ENCODE measurements around the gene COPG1. TPM values are rescaled to one million over a fixed set of nuclear protein-coding genes. Genes with fewer than 3 reads are reported as not detected.

Gene COPG1
- total RNA-seq, 1 experiment from 2014 or later: 157 TPM

DNA sequence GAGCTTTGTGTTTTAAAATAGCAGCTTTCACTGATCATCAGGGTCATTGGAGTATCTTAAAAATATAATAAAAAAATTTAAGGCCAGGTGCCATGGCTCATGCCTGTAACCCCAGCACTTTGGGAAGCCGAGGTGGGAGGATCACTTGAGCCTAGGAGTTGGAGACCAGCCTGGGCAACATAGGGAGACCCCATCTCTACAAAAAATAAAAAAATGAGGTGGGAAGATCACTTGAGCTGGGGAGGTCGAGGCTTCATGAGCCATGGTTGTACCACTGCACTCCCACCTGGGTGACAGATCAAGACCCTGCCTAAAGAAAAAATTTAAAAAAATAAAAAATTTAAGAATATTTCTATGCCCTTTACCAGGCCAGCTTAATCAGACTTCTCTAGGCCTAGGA, 30.8 kb downstream of the COPG1 start:
- CTCF ChIA-PET: no interaction called here

GRCh38 chr3:129281726-129282125, 32.3 kb downstream of the COPG1 start:
- ChIA-PET POLR2A (ENCODE audit: low non-redundant PET) (no interaction called here), CTCF (no interaction called here)
- Histone ChIP-seq H3K9me3 (ENCODE audit: low read depth, low read length, poor library complexity, severe bottlenecking) (no peaks in the 10 kb centered on the region), H3K36me3 (ENCODE audit: insufficient read depth, low read length, poor library complexity, severe bottlenecking) (peaks cover 9% of the 10 kb centered on the region), H3K4me3 (ENCODE audit: low read depth, low read length, poor library complexity, severe bottlenecking) (no peak overlapping the region), H3K27ac (ENCODE audit: low read depth, low read length, poor library complexity, severe bottlenecking) (no peak overlapping the region), H3K27me3 (replicated peaks; ENCODE audit: insufficient read depth, low read depth, low read length, poor library complexity) (no peaks in the 10 kb centered on the region), H3K4me1 (ENCODE audit: insufficient read depth, low read length, poor library complexity, severe bottlenecking) (peaks cover 17% of the 10 kb centered on the region)
- TF ChIP-seq, protein P1, sequence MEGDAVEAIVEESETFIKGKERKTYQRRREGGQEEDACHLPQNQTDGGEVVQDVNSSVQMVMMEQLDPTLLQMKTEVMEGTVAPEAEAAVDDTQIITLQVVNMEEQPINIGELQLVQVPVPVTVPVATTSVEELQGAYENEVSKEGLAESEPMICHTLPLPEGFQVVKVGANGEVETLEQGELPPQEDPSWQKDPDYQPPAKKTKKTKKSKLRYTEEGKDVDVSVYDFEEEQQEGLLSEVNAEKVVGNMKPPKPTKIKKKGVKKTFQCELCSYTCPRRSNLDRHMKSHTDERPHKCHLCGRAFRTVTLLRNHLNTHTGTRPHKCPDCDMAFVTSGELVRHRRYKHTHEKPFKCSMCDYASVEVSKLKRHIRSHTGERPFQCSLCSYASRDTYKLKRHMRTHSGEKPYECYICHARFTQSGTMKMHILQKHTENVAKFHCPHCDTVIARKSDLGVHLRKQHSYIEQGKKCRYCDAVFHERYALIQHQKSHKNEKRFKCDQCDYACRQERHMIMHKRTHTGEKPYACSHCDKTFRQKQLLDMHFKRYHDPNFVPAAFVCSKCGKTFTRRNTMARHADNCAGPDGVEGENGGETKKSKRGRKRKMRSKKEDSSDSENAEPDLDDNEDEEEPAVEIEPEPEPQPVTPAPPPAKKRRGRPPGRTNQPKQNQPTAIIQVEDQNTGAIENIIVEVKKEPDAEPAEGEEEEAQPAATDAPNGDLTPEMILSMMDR (conservative IDR thresholded peaks at IDR 0.05; ENCODE audit: low read depth, low read length): no peak
- TF ChIP-seq EZH2 (IDR thresholded peaks at IDR 0.05; ENCODE audit: borderline replicate concordance, low read depth, low read length, poor library complexity, severe bottlenecking): no peak
- BruUV-seq (replicated peaks): no TSS peak
- DNase-seq (ENCODE audit: low spot score): no peak
- intact Hi-C loops (cut with micrococcal nuclease; ENCODE audit: unreplicated experiment): no loop called here

More for the DNA sequence above, 30.8 kb downstream of the COPG1 start:
- TF ChIP-seq EZH2 (IDR thresholded peaks at IDR 0.05; ENCODE audit: borderline replicate concordance, low read depth, low read length, poor library complexity, severe bottlenecking): no peak
- TF ChIP-seq, protein P1 (conservative IDR thresholded peaks at IDR 0.05; ENCODE audit: low read depth, low read length): no peak
- Histone ChIP-seq H3K27me3 (replicated peaks; ENCODE audit: insufficient read depth, low read depth, low read length, poor library complexity) (no peaks in the 10 kb centered on the region), H3K4me1 (ENCODE audit: insufficient read depth, low read length, poor library complexity, severe bottlenecking) (peaks cover 17% of the 10 kb centered on the region), H3K4me3 (ENCODE audit: low read depth, low read length, poor library complexity, severe bottlenecking) (peak overlapping the region; percentile 93), H3K36me3 (ENCODE audit: insufficient read depth, low read length, poor library complexity, severe bottlenecking) (peaks cover 19% of the 10 kb centered on the region), H3K9me3 (ENCODE audit: low read depth, low read length, poor library complexity, severe bottlenecking) (no peaks in the 10 kb centered on the region), H3K27ac (ENCODE audit: low read depth, low read length, poor library complexity, severe bottlenecking) (no peak overlapping the region)
- no peak for DNase-seq (ENCODE audit: low spot score)
- no TSS peak for BruUV-seq (replicated peaks)
- intact Hi-C loops (cut with micrococcal nuclease; ENCODE audit: unreplicated experiment): no loop called here
- POLR2A ChIA-PET (ENCODE audit: low non-redundant PET): no interaction called here

DNA sequence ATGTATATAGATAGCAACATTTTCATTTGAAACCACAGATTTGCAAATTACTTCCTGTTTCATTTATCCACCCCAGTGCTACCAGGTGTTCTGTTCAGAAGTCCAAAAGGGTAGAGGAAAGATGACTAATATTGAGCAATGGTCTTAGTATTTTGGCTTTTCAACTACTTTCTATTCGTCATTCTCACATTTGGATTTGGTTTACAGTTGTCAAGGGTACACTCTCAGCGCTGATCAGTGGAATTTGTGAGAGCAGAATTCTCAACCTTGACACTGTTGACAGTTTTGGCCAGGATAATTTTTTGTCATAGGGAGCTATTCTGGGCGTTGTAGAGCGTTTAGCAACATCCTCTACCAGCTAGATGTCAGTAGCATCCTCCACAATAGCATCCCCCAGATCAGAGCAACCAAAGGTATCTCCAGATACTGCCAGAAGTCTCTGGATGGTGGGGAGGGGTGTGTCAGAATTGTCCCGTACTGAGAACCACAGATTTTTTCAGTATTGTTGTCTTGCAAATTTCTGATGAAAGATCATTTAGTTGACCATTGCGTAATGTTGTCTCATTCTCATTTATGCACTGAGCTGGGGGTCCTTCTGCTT, 33.4 kb downstream of the COPG1 start:
- no peak for TF ChIP-seq EZH2 (IDR thresholded peaks at IDR 0.05; ENCODE audit: borderline replicate concordance, low read depth, low read length, poor library complexity, severe bottlenecking)
- Histone ChIP-seq H3K27ac (ENCODE audit: low read depth, low read length, poor library complexity, severe bottlenecking) (no peak overlapping the region), H3K9me3 (ENCODE audit: low read depth, low read length, poor library complexity, severe bottlenecking) (no peaks in the 10 kb centered on the region), H3K4me1 (ENCODE audit: insufficient read depth, low read length, poor library complexity, severe bottlenecking) (peaks cover 14% of the 10 kb centered on the region), H3K4me3 (ENCODE audit: low read depth, low read length, poor library complexity, severe bottlenecking) (no peak overlapping the region), H3K27me3 (replicated peaks; ENCODE audit: insufficient read depth, low read depth, low read length, poor library complexity) (no peaks in the 10 kb centered on the region), H3K36me3 (ENCODE audit: insufficient read depth, low read length, poor library complexity, severe bottlenecking) (peaks cover under 1% of the 10 kb centered on the region)
- no TSS peak for BruUV-seq (replicated peaks)
- DNase-seq (ENCODE audit: low spot score): peak; percentile 46
- intact Hi-C loops (cut with micrococcal nuclease; ENCODE audit: unreplicated experiment): no loop called here
- POLR2A ChIA-PET (ENCODE audit: low non-redundant PET): no interaction called here
- CTCF ChIA-PET: interaction anchor here (0.7 kb wide), 1 partner anchor 17 kb away, joined by 6 read pairs; no protein-coding TSS in a partner anchor

DNA sequence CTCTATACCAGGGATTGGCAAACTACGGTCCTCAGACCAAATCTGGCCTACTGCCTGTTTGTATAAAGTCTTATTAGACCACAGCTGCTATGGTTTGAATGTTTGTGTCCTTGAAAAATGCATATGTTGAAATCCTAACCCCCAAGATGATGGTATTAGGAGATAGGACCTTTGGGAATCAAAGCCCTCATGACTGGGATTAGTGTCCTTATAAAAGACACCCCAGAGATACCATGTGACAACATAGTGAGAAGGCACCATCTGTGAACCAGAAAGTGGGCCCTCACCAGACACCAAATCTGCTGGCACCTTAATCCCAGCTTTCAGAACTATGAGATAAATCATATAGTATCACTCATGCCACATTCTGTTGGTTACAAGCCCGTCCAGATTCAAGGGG, 36.7 kb downstream of the COPG1 start:
- intact Hi-C loops (cut with micrococcal nuclease; ENCODE audit: unreplicated experiment): no loop called here
- BruUV-seq (replicated peaks): no TSS peak
- DNase-seq (ENCODE audit: low spot score): no peak
- ChIA-PET POLR2A (ENCODE audit: low non-redundant PET) (interaction anchor here (0.6 kb wide), 1 partner anchor 24 kb away, joined by 3 read pairs; no protein-coding TSS in a partner anchor), CTCF (no interaction called here)
- Histone ChIP-seq H3K27me3 (replicated peaks; ENCODE audit: insufficient read depth, low read depth, low read length, poor library complexity) (no peaks in the 10 kb centered on the region), H3K4me1 (ENCODE audit: insufficient read depth, low read length, poor library complexity, severe bottlenecking) (peaks cover 9% of the 10 kb centered on the region), H3K9me3 (ENCODE audit: low read depth, low read length, poor library complexity, severe bottlenecking) (no peaks in the 10 kb centered on the region), H3K27ac (ENCODE audit: low read depth, low read length, poor library complexity, severe bottlenecking) (no peak overlapping the region), H3K4me3 (ENCODE audit: low read depth, low read length, poor library complexity, severe bottlenecking) (no peak overlapping the region), H3K36me3 (ENCODE audit: insufficient read depth, low read length, poor library complexity, severe bottlenecking) (peaks cover 15% of the 10 kb centered on the region)
- no peak for TF ChIP-seq EZH2 (IDR thresholded peaks at IDR 0.05; ENCODE audit: borderline replicate concordance, low read depth, low read length, poor library complexity, severe bottlenecking)
- TF ChIP-seq, protein P1 (conservative IDR thresholded peaks at IDR 0.05; ENCODE audit: low read depth, low read length): no peak
